Brain pericyte (primary cell): ENCODE measurements around the gene COX6B1.
"Not testable (repeated sequence)": the region's sequence is repeated elsewhere in the genome, so short reads cannot be mapped to it uniquely, and the experiment has no call there.

Experiments used
- DNase-seq: peaks from one replicate; pipeline ENCODE4 v3.0.0-alpha.2; 2012; ENCODE audit warnings: low read depth, low spot score

Gene COX6B1

DNA sequence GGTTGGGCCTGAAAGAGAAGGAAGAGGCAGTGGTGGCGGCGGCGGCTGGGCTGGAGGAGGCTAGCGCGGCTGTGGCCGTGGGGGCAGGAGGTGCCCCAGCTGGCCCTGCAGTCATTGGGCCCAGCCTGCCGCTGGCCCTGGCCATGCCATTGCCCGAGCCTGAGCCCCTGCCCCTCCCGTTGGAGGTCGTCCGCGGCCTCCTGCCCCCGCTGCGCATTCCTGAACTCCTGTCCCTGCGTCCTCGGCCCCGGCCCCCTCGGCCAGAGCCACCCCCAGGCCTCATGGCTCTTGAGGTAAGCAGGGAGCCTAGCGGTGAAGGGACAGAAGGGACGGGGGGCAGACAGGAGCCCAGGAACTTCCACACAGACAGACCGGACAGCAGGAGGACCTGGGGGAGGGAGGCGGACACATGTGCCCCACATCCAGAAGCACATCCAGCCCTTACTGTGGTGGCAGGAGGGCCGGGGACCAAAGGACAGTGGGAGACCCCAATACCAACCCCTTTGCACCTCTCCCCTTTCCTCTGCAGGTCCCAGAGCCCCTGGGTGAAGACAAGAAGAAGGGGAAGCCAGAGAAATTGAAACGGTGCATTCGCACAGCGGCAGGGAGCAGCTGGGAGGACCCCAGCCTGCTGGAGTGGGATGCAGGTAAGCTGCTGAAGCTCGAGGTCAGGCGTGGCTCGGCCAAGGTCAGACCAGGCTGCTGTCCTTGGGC is 14.2 kb upstream of the COX6B1 start:
- DNase-seq, result no peak

DNA sequence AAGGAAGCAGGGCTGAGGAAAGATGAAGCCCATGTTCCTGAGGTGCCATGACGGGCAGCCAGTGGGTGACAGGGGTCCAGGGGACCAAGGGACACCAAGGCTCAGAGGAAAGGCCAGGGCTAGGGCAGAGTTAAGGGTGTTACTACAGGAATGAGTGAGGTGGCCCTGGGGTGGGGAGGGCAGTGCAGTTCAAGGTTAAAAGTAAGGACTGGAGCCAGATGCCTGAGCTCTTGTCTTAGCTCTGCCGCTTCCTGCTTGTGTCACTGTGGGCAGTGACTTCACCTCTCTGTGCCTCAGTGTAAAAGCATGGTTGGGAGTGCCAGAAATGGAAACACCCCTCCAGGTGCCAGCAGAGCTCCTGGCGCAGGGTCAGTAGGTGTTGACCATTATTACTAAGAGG is 11.5 kb upstream of the COX6B1 start:
- DNase-seq, result no peak

DNA sequence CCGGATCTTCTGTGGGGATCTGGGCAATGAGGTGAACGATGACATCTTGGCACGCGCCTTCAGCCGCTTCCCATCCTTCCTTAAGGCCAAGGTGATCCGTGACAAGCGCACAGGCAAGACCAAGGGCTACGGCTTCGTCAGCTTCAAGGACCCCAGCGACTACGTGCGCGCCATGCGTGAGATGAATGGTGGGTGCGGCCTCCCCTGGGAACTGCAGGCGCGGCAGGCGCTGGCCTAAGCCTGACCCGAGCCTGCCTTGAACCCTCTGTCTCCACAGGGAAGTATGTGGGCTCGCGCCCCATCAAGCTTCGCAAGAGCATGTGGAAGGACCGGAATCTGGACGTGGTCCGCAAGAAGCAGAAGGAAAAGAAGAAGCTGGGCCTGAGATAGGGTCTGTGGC is 11.0 kb upstream of the COX6B1 start:
- no peak for DNase-seq

DNA sequence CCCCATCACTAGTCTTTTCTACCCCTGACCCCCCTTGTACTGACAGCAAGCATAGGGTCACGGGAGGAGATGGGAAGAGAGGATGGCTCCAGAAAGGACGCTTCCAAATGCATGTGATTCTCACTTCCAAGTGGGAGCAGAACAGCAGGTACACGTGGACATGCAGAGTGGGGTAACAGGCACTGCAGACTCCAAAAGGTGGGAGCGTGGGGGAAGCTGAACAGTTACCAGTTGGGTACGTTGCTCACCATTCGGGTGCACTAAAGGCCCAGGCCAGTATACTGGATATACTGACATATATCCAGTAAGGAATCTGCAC is 8.8 kb upstream of the COX6B1 start:
- DNase-seq, result no peak

DNA sequence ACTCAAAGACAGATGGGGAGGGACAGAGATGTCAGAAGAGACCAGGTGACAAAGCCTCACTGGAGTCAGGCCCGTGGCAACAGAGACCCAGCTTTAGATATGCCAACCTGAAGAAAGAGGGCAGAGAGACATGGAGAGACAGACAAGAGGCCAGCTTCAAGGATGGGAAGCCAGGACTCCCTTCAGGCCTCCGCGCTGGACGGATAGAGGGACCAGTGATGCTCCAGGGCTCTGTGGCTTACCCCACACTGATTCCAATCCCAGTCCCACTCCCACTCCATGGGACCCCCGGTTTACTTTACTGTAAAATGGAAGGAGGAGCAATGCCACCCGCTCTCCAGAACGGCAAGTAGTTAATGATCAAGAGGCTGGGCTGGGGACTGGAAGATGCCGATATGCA is 8.3 kb upstream of the COX6B1 start:
- no peak for DNase-seq

DNA sequence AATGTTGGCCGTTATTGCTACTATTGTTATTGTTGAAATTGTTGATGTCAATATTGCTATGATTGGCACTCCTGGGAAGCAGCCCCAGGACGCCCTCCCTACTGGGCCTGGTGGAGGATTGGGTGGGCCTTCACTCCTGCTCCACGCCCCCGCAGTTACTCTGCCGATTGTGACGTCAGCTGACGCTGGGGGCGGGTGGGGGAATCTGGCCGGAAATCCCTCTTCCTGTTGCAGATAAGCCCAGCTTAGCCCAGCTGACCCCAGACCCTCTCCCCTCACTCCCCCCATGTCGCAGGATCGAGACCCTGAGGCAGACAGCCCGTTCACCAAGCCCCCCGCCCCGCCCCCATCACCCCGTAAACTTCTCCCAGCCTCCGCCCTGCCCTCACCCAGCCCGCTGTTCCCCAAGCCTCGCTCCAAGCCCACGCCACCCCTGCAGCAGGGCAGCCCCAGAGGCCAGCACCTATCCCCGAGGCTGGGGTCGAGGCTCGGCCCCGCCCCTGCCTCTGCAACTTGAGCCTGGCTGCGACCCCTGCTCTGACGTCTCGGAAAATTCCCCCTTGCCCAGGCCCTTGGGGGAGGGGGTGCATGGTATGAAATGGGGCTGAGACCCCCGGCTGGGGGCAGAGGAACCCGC is 6.5 kb upstream of the COX6B1 start, which contains the start of gene ETV2:
TSS of gene ETV2 (plus strand) at position 231 of the 637 bp plus-strand sequence. CDS start 716 bp downstream, outside the sequence.
- DNase-seq, result no peak

DNA sequence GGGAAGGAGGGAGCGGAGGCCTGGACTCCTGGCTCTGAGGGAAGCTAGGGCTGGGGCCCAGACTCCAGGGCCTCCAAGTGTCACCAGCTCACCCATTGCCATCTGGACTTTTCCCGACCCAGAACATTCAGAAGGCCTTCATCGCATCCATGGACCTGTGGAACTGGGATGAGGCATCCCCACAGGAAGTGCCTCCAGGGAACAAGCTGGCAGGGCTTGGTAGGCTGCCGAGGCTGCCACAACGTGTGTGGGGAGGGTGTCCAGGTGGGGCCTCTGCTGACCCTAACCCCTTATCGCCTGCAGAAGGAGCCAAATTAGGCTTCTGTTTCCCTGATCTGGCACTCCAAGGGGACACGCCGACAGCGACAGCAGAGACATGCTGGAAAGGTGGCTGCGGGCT is 5.8 kb upstream of the COX6B1 start:
- DNase-seq, result no peak

DNA sequence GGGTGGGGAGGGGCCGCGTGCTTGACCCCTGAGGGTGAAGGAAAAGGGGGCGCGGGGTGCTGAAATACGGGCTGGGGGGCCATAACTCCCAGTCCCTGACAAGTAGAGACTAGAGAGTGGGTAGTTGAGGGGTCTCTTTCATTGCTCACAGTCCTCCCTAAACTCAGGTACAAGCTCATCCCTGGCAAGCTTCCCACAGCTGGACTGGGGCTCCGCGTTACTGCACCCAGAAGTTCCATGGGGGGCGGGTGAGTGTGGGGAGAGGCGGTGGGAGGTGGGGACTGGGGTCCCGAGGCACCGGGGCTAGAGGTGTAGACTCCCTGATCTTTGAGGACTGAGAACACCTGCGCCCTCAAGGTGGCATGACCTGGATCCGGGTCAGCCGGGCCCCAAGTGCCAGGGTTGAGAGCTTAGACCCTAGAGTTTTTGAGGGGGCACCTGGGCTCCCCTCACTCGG is 5.3 kb upstream of the COX6B1 start:
- no peak for DNase-seq

DNA sequence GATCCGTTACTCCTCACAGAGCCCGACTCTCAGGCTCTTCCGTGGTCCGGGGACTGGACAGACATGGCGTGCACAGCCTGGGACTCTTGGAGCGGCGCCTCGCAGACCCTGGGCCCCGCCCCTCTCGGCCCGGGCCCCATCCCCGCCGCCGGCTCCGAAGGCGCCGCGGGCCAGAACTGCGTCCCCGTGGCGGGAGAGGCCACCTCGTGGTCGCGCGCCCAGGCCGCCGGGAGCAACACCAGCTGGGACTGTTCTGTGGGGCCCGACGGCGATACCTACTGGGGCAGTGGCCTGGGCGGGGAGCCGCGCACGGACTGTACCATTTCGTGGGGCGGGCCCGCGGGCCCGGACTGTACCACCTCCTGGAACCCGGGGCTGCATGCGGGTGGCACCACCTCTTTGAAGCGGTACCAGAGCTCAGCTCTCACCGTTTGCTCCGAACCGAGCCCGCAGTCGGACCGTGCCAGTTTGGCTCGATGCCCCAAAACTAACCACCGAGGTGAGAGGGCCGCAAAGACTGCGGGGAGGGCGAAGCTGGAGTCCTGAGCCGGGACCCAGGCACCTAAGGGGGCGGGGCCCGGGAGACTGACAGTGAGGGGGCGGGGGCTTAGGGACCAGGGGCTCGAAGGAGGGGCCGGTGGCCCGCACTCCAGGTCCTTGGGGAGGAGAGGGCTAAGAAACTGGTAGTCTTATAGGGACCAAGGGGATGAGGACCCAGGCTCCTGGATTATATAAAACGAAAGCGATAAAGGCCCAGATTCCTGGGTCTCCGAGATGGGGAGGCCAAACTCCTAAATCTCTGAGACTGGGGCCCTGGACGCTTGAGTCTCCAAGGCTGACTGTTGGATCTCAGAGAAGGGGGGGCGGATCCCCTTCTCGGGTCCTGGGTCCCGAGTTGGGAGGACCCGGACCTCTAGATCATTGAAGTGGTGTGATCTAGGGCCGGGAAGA is 4.6 kb upstream of the COX6B1 start:
- peak; percentile 69 for DNase-seq

DNA sequence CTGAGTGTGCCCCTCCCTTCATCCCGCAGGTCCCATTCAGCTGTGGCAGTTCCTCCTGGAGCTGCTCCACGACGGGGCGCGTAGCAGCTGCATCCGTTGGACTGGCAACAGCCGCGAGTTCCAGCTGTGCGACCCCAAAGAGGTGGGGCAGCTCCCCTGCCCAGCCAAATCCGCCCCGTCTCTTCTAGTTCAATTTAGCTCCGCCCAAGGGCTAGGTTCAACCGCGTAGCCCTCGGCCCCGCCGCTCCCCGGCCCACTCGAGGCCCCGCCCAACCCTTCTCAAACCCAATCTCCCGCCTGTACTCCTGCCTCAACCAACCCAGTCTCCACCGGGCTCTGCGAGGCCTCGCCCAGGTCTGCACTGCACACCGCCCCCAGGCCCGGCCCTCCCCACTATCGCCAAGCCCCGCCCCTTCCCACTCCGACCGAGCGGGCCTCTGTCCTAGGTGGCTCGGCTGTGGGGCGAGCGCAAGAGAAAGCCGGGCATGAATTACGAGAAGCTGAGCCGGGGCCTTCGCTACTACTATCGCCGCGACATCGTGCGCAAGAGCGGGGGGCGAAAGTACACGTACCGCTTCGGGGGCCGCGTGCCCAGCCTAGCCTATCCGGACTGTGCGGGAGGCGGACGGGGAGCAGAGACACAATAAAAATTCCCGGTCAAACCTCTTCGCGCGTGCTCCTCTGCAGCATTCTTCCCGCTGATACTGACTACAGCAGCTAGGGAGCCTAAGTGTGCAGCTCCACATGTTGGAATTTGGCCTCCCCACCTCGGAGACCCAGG is 3.7 kb upstream of the COX6B1 start:
- peak; percentile 77 for DNase-seq

DNA sequence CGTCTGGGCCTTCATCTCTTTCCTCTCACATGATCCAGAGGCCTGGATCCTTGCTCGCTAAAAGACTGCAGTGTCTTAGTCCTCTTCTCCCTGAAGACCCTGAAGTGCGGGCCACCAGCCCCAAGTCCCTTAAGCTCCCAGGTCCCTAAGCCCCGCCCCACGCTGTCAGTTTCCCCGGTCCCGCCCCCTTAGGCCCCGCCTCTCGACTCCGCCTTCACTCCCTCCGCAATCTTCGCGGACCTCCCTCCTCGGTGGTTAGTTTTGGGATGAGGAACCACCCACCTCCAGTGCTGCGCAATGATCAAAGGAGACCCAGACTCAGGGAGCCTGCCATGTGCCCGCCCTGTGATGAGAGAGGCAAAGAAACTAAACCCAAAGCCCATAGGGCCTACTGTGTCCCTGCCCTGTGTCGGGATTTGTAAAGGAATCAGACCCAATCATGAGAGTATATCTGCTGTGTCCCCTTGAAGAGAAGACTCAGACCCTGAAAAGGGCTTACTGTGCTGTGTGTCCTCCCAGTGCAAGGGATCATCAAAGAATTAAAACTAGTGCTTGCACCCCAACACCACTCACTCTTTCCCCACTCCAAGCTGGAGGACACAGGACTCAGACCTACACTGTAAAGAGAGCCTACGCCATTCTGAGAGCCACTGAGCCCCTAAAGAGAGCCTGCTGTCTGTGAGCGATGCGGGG is 3.0 kb upstream of the COX6B1 start:
- DNase-seq, result no peak

DNA sequence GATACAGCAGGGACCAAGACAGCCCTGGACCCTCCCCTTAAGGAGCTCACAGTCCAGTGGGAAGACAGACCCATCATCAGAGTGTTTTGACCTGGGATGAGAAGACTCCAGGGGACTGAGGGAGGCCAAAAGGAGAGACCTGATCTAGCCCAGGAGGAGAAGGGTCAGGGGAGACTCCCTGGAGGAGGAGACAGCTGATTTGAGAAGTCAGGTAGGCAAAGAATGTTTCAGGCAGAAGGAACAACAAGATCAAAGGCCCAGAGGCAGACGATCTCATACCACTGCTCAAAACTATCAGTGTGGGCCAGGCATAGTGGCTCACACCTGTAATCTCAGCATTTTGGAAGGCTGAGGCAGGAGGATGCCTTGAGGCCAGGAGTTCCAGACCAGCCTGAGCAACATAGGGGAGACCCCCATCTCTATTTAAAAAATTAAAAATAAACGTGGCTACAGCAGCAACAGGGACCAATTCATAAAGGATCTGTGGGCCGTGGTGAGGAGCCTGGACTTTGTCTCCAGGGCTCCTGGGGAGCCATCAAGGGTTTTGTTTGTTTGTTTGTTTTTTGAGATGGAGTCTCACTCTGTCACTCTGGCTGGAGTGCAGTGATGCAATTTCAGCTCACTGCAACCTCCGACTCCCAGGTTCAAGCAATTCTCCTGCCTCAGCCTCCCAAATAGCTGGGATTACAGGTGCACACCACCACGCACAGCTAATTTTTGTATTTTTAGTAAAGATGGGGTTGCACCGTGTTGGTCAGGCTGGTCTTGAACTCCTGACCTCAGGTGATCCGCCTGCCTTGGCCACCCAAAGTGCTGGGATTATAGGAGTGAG is 2.2 kb upstream of the COX6B1 start:
- DNase-seq, result no peak

DNA sequence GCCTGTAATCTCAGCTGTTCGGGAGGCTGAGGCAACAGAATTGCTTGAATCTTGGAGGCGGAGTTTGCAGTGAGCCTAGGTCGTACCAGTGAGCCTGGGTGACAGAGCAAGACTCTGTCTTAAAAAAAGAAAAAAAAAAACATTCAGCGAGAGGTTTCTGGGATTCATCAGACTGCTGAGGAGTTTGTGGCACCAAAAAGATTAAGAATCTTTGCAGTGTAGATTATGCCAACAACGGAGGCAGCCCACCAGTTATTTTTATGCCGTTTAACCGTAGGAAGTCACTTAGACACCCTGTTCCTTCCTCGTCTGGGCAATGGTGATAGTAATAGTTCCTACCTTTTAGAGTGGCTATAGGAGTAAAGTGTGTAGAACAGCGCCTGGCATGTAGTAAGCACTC is 2.5 kb downstream of the COX6B1 start:
- DNase-seq, result no peak

DNA sequence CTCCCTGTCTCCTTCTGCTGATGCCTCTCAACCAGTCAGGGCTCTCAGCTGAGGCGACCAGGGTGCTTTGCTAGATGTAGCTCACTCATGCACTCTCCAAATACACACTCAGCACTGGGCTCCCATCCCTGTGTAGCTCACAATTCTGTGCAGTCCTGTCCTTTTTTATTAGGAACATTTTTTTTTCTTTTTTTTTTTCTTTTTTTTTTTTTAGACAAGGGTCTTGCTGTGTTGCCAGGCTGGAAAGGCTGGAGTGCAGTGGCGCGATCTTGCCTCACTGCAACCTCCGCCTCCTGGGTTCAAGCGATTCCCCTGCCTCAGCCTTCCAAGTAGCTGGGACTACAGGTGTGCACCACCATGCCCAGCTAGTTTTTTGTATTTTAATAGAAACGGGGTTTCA is 6.7 kb downstream of the COX6B1 start:
- DNase-seq, result not testable (repeated sequence)

DNA sequence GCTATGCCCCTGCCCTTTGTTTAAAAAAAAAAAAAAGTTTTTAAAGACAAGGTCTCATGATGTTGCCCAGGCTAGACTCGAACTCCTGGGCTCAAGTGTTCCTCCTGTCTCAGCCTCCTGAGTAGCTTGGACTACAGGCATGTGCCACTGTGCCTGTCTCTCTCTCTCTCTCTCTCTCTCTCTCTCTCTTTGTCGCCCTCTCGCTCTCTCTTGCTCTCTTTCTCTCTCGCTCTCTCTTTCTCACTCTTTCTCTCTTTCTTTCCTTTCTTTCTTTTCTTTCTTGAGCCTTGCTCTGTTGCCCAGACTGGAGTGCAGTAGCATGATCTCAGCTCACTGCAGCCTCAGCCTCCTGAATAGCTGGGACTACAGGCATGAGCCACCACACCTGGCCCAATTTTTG is 7.5 kb downstream of the COX6B1 start:
- no peak for DNase-seq

DNA sequence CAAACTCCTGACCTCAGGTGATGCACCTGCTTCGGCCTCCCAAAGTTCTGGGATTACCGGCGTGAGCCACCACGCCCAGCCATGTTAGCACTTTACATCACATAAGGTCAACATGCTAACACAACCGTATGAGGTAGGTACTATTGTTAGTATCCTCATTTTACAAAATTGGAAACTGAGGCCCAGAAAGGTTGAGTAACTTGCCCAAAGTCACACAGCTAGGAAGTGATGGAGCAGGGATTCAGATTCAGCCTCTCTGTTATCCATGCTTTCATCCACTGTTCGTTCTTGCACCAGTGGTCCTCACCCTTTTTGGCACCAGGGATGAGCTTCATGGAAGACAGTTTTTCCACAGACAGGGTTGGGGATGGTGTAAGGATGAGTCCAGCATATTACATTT is 8.6 kb downstream of the COX6B1 start:
- DNase-seq, result no peak

DNA sequence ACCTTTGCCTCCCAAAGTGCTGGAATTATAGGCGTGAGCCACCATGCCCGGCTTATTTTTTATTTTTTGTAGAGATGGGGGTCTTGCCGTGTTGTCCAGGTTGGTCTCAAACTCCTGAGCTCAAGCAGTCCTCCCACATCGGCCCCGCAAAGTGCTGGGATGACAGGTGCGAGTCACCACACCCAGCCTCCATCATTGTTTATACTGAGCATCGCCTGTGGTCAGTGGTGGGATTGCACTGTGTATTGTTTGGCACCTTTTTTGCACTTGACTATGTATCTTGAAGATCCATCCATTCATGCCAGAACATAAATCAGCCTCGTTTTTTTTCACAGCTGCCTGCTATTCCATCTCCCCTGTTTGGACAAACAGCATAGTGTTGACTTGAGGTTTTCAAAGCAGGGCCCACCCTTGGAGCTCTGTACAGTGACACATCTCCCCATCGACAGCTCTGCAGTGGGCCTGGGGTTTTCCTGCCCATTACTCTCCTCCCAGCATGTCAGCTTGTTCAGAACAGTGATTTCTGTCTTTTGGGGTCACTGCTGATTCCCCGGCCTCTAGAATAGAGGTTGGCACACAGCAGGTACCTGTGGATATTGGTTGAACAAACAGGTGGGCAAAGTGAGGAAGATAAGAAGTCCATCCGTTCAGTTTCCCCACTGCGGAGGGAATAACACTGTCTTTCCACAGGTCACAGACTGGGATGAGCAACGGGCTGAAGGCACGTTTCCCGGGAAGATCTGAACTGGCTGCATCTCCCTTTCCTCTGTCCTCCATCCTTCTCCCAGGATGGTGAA is 10.0 kb downstream of the COX6B1 start:
- no peak for DNase-seq

DNA sequence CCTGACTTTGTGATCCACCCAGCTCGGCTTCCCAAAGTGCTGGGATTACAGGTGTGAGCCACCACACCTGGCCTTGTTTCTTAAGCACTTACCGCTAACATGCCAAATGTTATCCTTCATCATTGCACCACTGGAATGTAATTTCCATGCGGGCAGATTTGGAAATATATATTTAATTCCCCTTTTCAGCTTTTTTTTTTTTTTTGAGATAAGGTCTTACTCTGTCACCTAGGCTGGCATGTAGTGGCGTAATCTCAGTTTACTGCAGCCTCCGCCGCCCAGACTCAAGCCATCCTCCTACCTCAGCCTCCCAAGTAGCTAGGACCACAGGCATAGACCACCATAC is 13.8 kb downstream of the COX6B1 start:
- no peak for DNase-seq

DNA sequence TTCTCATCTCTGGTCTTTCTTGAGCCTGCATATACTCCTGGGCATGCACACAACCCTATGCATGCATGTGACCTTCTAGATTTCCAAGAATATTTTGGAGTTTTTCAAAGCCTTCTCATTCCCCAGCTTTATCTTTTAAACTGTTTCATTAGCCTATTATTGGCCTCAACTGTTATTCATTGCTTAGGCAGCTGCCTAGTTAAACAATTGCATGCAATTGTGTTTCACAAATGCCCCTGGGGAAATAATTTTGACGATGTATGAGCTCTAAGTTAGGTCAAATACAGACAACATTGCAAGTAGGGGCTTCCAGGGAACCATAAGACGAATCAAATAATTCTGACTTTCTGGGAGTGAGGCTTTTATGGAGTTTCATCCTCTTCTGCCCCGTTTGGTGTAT is 15.9 kb downstream of the COX6B1 start:
- DNase-seq, result no peak
